Measurements from ENCODE around the gene MRPL51.

DNA sequence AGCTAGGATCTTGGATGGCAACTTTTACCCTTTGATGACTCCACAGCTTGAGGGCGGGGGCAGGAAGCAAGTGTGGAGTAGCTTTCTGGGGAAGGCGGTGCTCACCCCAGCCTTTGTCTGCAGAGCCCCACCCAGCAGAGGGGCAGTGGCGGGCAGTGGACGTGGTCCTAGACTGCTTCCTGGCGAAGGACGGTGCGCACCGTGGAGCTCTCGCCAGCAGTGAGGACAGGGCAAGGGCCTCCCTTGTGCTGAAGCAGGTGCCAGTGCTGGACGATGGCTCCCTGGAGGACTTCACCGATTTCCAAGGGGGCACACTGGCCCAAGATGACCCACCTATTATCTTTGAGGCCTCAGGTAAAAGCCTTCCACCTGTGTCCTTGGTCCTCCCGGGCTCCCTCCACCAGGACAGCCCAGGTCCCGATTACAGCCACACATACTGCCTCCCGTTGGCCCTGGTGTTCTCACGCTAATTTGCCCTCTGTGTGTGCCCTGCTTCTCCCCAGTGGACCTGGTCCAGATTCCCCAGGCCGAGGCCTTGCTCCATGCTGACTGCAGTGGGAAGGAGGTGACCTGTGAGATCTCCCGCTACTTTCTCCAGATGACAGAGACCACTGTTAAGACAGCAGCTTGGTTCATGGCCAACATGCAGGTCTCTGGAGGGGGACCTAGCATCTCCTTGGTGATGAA lies 40.0 kb downstream of the MRPL51 start:
- TF ChIP-seq, protein P1, sequence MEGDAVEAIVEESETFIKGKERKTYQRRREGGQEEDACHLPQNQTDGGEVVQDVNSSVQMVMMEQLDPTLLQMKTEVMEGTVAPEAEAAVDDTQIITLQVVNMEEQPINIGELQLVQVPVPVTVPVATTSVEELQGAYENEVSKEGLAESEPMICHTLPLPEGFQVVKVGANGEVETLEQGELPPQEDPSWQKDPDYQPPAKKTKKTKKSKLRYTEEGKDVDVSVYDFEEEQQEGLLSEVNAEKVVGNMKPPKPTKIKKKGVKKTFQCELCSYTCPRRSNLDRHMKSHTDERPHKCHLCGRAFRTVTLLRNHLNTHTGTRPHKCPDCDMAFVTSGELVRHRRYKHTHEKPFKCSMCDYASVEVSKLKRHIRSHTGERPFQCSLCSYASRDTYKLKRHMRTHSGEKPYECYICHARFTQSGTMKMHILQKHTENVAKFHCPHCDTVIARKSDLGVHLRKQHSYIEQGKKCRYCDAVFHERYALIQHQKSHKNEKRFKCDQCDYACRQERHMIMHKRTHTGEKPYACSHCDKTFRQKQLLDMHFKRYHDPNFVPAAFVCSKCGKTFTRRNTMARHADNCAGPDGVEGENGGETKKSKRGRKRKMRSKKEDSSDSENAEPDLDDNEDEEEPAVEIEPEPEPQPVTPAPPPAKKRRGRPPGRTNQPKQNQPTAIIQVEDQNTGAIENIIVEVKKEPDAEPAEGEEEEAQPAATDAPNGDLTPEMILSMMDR (conservative IDR thresholded peaks at IDR 0.05; ENCODE audit: low read depth in 2 of 2) = no peak
- no peak for TF ChIP-seq EZH2 (IDR thresholded peaks at IDR 0.05; ENCODE audit: low read depth, unreplicated experiment)
- no peak for TF ChIP-seq EZH2phosphoT487 (IDR thresholded peaks at IDR 0.05; ENCODE audit: unreplicated experiment)
- no peak for TF ChIP-seq POLR2AphosphoS5 (IDR thresholded peaks at IDR 0.05; ENCODE audit: low read depth)
- TF ChIP-seq, protein P2, sequence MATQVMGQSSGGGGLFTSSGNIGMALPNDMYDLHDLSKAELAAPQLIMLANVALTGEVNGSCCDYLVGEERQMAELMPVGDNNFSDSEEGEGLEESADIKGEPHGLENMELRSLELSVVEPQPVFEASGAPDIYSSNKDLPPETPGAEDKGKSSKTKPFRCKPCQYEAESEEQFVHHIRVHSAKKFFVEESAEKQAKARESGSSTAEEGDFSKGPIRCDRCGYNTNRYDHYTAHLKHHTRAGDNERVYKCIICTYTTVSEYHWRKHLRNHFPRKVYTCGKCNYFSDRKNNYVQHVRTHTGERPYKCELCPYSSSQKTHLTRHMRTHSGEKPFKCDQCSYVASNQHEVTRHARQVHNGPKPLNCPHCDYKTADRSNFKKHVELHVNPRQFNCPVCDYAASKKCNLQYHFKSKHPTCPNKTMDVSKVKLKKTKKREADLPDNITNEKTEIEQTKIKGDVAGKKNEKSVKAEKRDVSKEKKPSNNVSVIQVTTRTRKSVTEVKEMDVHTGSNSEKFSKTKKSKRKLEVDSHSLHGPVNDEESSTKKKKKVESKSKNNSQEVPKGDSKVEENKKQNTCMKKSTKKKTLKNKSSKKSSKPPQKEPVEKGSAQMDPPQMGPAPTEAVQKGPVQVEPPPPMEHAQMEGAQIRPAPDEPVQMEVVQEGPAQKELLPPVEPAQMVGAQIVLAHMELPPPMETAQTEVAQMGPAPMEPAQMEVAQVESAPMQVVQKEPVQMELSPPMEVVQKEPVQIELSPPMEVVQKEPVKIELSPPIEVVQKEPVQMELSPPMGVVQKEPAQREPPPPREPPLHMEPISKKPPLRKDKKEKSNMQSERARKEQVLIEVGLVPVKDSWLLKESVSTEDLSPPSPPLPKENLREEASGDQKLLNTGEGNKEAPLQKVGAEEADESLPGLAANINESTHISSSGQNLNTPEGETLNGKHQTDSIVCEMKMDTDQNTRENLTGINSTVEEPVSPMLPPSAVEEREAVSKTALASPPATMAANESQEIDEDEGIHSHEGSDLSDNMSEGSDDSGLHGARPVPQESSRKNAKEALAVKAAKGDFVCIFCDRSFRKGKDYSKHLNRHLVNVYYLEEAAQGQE (IDR thresholded peaks at IDR 0.05; ENCODE audit: unreplicated experiment) = no peak
- TF ChIP-seq CREB1 (CRISPR knock-in tag; IDR thresholded peaks at IDR 0.05; ENCODE audit: low read depth) = no peak
- TF ChIP-seq JUNB (IDR thresholded peaks at IDR 0.05; ENCODE audit: unreplicated experiment) = no peak
- TF ChIP-seq, protein P3, sequence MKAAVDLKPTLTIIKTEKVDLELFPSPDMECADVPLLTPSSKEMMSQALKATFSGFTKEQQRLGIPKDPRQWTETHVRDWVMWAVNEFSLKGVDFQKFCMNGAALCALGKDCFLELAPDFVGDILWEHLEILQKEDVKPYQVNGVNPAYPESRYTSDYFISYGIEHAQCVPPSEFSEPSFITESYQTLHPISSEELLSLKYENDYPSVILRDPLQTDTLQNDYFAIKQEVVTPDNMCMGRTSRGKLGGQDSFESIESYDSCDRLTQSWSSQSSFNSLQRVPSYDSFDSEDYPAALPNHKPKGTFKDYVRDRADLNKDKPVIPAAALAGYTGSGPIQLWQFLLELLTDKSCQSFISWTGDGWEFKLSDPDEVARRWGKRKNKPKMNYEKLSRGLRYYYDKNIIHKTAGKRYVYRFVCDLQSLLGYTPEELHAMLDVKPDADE (IDR thresholded peaks at IDR 0.05) = no peak
- no peak for TF ChIP-seq ZNF331 (CRISPR knock-in tag; IDR thresholded peaks at IDR 0.05; ENCODE audit: low read depth)
